MM.1S (cell line): ENCODE results near the gene C4orf33.

Experiments used
- CTCF ChIP-seq: fragments of 300-600 bp; sonication (generic); IDR thresholded peaks from 2 replicates; pipeline ENCODE4 v1.5.1; 2016; ENCODE audit warnings: antibody characterized with exemption, low read length, mixed read lengths
- EZH2 ChIP-seq: fragments of 300-600 bp; sonication (generic); optimal IDR thresholded peaks from 2 replicates; pipeline ENCODE3; 2017; ENCODE audit warnings: low read depth, mild to moderate bottlenecking, antibody characterized with exemption, low read length, mixed read lengths
- EZH2phosphoT487 ChIP-seq: fragments of 300-600 bp; sonication (generic); IDR thresholded peaks from 2 replicates; pipeline ENCODE4 v1.6.1; 2018; ENCODE audit warnings: antibody characterized with exemption, low read length

DNA sequence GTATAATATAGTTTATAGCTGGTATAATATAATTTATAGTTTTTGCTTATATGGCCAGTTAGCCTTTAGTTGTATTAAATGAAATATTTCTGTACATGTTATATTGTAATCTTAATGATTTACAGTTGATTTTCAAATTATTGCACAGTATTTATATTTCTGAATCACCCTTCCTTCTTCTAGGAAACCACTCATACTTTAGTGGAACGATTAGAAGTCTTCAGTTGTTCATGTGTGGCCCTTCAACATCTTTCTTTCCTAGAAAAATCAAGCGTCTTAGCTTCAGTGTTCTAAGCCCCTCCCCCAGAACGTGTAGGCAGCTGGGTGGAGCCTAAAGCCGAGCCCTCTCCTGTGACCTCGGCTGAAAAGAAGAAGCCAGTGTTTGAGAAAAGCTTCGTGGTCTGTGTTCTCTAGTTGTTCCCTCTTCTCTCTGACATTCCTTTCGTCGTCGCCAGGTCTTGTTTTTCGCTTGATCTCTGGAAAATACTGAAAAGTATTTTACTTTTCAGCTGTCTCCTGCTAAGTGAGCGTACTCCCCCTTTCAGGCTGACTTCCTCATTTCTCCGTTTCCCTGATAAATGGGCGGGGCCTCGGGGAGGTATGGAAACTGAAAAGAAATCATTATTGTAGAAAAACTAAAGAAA lies at the start of gene C4orf33:
- no peak for TF ChIP-seq CTCF
- no peak for TF ChIP-seq EZH2
- no peak for TF ChIP-seq EZH2phosphoT487
